GM10248 (cell line): ENCODE measurements around the gene KIF16B.

Experiments used
- CTCF ChIA-PET: fragments of 300-600 bp; sonication (Branson Sonifier 250); formaldehyde crosslinking; extraction: SDS; loops from one replicate; lab custom pipeline; 2021; ENCODE audit warnings: antibody characterized with exemption; lab: Yijun Ruan, JAX
- POLR2A ChIA-PET: fragments of 350-650 bp; sonication (Branson Sonifier 250); formaldehyde crosslinking; extraction: SDS; loops from one replicate; lab custom pipeline; 2020; ENCODE audit warnings: antibody characterized with exemption; lab: Yijun Ruan, JAX
- DNase-seq: peaks from one replicate; pipeline ENCODE4 v3.0.0; 2012; ENCODE audit errors: extremely low spot score
- CTCF ChIP-seq: IDR thresholded peaks from 2 replicates; pipeline ENCODE4 v1.5.1; 2012; ENCODE audit warnings: mild to moderate bottlenecking, low read depth; ENCODE audit errors: extremely low read depth, missing control alignments, control extremely low read depth

The KIF16B gene

GRCh38 chr20:16438100-16438499, 135.1 kb downstream of the KIF16B start:
- ChIA-PET POLR2A (no interaction called here), CTCF (interaction anchor here (1.6 kb wide), 1 partner anchor 10 kb away, joined by 4 read pairs; no protein-coding TSS in a partner anchor)
- no peak for TF ChIP-seq CTCF
- DNase-seq: no peak

DNA sequence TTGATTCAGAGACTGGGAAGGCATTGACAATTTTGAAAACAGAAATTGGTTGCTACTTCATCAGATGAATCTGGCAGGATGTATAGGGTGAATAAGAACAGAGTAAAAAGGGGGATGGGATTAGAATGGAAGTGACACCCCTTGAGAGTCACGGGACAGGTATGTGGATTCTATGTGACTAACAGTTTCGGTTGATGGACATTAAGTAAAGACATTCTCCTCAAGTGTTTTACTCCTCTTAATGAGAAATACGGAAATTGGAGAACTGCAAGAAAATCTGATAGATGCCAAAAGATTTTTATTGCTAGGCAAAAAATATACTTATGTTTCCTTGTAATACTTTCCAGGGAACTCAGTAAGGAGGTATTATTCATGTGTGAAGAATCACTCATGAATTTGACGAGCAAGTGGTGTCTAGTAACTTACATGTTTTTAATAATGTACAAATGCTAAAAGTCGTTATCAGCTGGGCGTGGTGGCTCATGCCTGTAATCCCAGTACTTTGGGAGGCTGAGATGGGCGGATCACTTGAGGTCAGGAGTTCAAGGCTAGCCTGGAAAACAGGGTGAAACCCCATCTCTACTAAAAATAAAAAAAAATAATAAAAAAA, 135.8 kb downstream of the KIF16B start:
- TF ChIP-seq CTCF: no peak
- ChIA-PET CTCF (interaction anchor here (1.6 kb wide), 1 partner anchor 11 kb away, joined by 4 read pairs; no protein-coding TSS in a partner anchor), POLR2A (no interaction called here)
- DNase-seq: no peak

- peak; percentile 46 for TF ChIP-seq CTCF
- DNase-seq: peak; percentile 48
- POLR2A ChIA-PET: no interaction called here
- CTCF ChIA-PET: interaction anchor here (1.0 kb wide), 2 partner anchors 25 to 40 kb away, joined by 3 to 4 read pairs; no protein-coding TSS in a partner anchor
Observed at GRCh38 chr20:16434062-16434664, 139.1 kb downstream of the KIF16B start.

GRCh38 chr20:16433293-16433580, 140.0 kb downstream of the KIF16B start:
- ChIA-PET POLR2A (no interaction called here), CTCF (interaction anchor here (0.8 to 0.9 kb wide), 2 partner anchors 19 to 33 kb away, joined by 3 read pairs; no protein-coding TSS in a partner anchor)
- no peak for DNase-seq
- TF ChIP-seq CTCF: no peak

DNA sequence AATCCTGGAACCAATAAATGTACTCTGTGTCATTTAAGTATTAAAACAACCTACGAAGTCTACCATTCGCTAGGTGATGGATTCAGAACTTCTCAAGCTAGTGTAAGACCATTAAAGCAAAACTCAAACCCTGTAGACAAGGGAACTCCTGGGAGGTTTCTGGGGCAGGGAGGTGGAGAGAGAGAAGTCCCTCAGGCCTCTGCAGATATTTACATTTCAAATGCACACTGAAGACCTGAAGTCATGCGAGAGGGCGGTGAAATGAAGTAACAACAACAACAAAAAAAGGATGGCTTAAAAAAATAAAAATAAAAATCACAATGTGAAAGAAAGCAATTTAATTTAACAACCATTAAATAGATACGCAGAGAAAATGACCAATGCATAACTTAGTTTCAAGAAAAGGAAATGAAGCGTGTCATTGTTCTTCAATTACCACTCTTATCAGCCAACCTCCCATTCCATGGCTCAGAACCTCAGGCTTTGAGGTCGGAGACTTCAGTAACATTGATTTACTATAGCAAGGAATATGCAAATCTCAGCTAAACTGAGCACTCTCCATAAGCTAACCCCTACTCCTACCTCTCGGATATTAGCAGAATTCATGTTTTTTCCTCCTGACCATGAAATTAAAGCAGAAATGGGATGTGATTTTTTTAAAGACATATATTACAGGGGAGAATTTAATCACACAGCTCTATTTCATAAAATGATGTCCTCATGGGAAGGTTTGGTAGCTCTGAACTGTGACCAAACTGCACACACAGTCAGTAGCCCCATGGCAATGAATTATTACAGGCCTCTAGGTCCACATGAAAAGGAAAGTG, 140.6 kb downstream of the KIF16B start:
- ChIA-PET POLR2A (no interaction called here), CTCF (interaction anchor here (0.8 to 0.9 kb wide), 2 partner anchors 20 to 33 kb away, joined by 3 read pairs; no protein-coding TSS in a partner anchor)
- no peak for TF ChIP-seq CTCF

DNA sequence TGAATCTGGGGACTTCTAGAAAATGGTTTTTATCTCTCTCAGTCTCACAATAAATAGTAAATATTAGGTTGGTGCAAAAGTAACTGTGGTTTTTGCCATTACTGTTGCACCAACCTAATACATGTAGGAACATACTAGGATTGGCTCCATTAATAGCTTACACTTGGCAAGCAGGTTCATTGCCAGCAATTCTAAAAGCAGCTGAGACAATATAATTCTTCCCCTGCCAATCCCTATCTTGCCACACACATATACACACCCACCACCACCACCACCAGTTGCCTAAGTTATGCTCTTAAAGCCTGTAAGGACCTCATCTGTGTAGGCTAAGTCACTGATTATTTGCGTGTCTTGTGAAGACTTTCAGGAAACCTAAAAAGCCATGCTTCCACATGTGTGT, 145.1 kb downstream of the KIF16B start:
- TF ChIP-seq CTCF: no peak
- no peak for DNase-seq
- POLR2A ChIA-PET: no interaction called here
- CTCF ChIA-PET: no interaction called here

More for the DNA sequence above, 140.6 kb downstream of the KIF16B start:
- DNase-seq: no peak
